HPDE6-E6E7 (cell line): ENCODE data around the gene LRRC3B.

Source experiments
- DNase-seq: peaks from one replicate; pipeline ENCODE4 v3.0.0; 2011; ENCODE audit warnings: missing footprints; ENCODE audit errors: extremely low spot score

LRRC3B gene

GRCh38 chr3:26708501-26708900 is 85.9 kb downstream of the LRRC3B start:
- no peak for DNase-seq

DNA sequence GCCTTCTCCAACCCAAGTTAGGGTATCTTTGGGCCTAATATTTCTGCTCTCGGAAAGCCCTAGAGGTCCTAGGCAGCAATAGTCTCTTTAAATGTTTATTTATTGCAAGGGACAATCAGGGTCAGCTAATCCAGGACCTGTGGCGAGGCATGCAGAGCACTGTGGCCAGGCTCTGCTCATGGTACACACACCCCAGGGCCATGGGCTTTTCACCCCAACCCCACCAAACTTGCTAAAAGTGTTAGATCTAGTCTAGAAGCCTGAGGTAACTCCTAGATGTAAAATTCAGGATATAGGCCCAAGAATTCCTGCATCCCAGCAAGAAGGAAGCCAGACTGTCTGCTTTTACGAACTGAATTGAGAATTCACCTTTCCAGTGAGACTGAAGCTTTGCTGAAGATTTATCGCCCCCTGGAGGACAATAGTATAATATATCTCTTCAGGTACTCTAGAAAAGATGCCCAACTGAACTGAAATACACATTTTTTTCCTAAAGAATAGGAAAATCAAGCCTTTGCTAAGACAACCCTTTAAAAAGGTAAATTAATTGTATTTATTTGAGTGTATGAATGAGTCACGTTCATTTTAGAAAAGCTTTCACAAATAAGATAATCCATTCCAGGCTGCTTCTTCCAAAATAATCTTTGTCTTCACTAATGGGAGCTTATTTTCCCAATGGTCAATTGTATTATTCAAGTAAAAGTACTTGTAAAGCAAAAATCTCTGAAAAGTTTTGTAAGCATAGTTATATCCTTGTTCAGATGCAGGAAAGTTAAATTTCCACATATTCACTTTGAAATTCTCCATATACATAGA is 89.8 kb downstream of the LRRC3B start:
- no peak for DNase-seq

GRCh38 chr3:26713091-26713490 is 90.5 kb downstream of the LRRC3B start:
- DNase-seq = no peak

GRCh38 chr3:26714485-26714884 is 91.9 kb downstream of the LRRC3B start:
- no peak for DNase-seq

- DNase-seq = no peak
Observed at GRCh38 chr3:26715431-26715830, 92.9 kb downstream of the LRRC3B start.

DNA sequence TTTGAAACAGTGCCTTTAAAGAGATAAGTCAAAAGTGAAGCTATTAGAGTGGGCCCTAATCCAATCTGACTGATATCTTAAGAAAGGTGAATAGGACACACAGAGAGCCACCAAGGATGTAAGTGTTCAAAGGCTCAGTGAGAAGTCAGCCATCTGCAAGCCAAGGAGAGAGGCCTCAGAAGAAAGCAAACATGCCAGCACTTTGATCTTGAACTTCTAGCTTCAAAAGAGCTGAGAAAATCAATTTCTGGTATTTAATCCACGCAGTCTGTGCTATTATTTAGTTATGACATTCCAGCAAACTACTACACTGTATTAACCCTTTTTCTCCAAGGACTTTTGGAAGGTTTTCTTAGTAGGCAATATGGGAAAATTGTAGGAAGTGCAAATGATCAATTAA is 95.7 kb downstream of the LRRC3B start:
- no peak for DNase-seq

DNA sequence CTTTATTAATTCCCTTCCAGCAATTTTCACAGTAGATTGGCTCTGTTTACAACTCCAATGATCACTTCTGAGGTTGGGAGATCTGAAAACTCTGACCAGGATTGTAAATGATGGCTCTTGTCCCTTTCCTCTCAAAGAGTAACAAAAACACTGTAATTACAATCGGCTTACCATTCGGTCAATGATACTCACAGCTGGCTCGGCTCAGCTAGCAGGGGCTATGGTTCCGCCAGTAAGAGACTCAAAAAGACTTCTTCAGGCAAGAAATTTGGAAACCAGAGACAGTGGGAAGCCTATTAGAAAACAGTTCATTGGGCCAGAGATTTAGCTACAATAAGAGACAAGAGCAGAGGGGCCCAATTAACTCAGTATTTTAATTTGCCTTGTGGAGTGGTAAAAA is 96.6 kb downstream of the LRRC3B start:
- DNase-seq = no peak

- DNase-seq = no peak
Observed at GRCh38 chr3:26721047-26721446, 98.5 kb downstream of the LRRC3B start.

- DNase-seq = no peak
Observed at GRCh38 chr3:26731843-26732242, 109.3 kb downstream of the LRRC3B start.

DNA sequence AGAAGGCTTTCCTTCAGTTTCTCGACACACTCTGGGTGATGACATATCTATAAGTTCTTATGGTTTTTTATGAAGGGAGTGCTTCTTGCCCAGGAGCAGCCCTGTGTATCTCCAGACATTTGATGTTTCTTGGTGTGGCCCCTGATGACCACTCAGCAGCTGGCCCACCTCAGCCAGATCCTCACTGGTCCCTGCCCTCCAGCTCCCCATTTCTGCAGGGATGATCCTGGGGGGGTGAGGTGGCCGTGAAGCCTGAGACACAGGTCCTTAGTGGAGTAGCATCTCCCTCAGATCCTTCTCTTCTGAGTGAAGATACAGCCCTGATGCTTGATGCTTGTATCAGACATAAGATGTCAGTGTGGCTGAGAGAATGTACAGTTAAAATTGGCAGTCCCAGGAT is 127.7 kb downstream of the LRRC3B start:
- no peak for DNase-seq

GRCh38 chr3:26752466-26752865 is 129.9 kb downstream of the LRRC3B start:
- DNase-seq = no peak

- no peak for DNase-seq
Observed at GRCh38 chr3:26753095-26753494, 130.5 kb downstream of the LRRC3B start.

- DNase-seq = no peak
Observed at GRCh38 chr3:26757978-26758377, 135.4 kb downstream of the LRRC3B start.
